ENCODE measurements around the gene CETP.
"Not testable (repeated sequence)": the region's sequence is repeated elsewhere in the genome, so short reads cannot be mapped to it uniquely, and the experiment has no call there.

The CETP gene

GRCh38 chr16:56961851-56962281 lies at the start of gene CETP:
TSS of gene CETP (plus strand) at chr16:56961950. CDS start at chr16:56961980, 30 bp downstream.
- no peak for DNase-seq

DNA sequence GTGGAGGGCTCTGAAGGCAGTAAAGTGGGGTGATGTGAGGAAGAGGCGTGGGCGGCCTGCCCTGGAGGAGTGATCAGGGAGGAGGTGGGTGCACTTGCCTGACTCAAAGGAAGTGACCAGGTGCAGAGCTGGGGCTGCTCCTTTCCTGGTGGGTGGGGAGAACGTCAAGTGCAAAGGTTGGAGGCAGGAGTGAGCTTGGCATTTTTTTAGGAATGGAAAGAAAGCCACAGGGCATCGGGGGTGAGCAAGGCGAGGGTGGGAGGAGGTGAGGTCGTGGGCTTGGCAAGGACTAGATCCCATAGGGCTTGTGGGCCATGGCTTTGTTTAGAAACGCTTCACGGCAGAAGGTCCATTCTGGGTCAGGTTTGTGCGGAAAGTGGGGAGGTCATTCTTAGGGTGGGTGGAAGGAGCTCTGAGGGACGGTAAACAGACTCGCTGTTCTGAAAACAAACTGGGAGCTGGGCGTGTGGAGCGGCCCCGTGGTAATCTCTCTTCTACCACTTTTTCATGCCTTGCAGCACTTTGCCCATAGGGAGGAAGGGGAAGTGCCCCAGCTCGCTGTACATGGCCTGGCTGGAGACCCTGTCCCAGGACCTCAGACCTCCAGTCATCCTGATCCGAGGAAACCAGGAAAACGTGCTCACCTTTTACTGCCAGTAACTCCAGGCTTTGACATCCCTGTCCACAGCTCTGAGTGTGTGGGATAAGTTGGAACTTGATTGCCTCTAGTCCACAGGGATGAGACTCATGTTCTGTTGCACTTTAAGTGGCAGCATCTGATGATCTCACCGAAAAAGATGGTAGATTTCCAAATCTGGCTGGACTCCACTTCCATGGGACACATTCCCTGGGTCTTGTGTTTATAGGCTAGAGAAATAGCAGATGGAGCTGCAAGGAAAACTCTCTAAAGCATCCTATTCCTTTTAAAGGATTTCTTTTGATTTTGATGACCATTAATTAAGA lies 48.7 kb upstream of the CETP start:
- peak; percentile 34 for DNase-seq

DNA sequence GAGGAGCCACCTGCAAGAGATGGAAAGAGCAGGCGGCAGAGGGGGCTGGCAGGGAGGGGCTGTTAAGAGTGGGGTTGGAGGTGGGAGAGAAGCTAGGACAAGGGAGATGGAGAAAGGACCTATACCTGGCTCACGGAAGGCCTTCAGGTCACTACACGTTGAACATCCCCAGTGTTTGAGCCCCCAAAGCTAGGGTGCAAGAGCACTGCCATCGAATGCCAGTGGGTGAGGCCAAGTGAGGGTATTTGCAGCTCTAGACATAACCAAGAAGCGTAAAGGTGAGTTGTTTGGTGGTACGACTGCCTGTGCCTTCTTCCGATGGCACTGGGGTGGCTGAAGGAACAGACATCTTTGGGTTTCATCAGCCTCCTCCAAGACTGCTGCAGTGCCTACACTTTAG lies 46.9 kb upstream of the CETP start:
- DNase-seq = no peak

DNA sequence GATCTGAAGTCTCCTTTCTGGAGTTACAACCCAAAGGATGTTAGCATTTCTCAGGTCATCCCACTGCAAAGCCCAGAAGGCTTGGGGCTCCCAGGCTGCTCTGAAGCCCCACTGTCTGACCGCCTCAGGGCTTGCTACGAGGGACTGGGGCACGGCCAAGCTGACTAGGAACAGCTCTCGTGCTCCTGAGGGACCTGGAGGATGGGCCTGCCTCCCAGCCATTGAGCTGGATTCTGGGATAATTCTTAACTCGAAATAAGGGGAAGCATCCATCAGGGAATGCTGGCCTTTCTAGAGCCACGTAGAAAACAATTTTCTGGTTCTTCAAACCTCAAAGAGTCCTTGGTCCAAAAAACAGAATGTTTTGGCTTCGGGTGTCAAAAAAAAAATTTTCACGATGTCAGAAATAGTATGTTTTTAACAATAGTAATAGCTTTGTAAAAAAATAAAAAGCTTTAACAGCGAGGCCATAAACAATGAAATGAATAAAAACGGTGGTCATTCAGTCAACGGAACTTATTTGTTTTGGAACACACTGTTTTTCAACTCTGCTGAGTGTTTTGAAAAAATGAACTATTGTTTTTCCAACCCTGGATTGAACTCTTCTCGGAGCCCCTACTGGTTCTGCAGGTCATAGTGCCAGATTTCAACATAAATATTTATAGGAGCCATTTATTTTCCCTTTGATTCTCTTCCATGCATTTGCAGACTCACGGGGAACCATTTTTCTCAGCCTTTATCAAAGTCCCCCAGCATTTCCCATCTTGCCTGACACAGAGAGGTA lies 46.2 kb upstream of the CETP start:
- DNase-seq = no peak

- peak; percentile 80 for DNase-seq
These were observed 45.0 kb upstream of the CETP start for GRCh38 chr16:56916571-56917403.

GRCh38 chr16:56918467-56919012 lies 43.2 kb upstream of the CETP start:
- no peak for DNase-seq

DNA sequence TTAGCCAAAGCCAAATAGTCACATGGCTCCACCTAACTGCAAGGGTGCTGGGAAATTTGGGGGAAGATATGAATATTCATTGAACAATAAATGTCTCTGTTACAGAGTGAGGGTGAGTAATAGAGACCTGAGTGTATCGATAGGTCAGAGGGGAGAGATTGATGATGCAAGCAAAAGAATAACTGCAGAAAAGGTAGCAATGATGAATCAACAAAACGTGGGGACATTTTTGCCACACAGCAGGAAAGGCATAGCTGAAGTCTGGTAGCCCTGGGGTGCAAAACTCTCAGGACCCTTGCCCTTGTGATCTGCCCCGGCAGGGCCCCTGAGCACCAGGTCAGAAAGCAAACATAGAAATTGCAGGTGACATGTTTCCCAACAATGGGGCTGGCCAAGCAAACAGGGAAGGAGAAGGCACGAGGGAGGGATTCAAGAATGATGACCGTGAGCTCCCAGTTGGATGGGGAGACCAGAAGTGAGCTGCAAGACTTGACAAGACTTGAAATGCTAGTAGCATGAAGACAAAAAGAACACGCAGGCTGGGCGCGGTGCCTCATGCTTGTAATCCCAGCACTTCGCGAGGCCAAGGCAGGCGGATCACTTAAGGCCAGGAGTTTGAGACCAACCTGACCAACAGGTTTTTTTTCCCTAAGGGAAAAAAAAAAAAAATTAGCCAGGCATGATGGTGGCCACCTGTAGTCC lies 42.5 kb upstream of the CETP start:
- DNase-seq = no peak

- no peak for DNase-seq
These were observed 40.2 kb upstream of the CETP start for GRCh38 chr16:56921571-56921970.

- no peak for DNase-seq
These were observed 38.2 kb upstream of the CETP start for GRCh38 chr16:56923481-56924091.

GRCh38 chr16:56927471-56927870 lies 34.3 kb upstream of the CETP start:
- DNase-seq = no peak

DNA sequence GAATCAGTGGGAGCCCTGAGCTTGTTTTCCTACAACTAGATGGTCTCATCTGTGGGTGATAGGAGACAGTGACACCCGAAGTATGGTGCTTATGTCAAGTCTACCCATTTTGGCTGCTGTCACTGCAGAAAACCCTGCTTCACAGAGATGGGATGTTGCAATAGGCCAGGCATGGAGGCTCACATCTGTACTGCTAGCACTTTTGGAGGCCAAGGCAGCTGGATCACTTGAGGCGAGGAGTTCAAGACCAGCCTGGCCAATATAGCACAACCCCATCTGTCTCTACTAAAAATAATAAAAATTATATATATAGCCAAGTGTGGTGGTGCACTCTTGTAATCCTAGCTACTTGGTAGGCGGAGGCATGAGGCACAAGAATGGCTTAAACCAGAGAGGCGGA lies 32.1 kb upstream of the CETP start:
- no peak for DNase-seq

DNA sequence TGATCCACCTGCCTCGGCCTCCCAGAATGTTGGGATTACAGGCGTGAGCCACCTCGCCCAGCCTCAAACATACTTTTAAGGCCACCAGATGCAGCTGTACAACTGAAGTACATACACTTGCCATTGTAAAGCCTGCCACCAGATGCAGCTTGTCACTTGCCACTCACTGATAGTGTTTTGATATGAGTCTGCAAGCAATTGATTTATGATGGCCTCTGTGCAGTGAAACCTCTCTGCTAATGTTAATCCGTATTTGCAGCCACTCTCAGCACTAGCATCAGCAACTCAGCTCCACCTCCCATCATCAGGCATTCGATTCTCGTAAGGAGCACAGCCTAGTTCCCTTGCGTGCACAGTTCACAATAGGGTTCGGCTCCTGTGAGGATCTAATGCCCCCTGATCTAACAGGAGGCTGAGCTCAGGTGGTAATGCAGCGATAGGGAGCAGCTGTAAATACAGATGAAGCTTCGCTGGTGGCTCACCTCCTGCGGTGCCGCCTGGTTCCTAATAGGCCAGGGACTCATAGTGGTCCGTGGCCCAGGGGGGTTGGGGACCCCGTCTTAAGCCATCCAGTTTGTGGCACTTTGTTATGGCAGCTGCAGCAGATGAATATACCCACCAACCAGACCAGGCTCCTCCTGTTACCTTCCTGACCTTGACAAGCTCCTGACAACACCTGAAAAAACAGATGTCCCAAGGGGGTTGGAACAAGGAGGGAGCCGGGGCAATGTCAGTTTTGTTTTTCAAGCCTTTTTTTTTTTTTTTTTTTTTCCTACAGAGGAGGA lies 31.1 kb upstream of the CETP start:
- DNase-seq = no peak

DNA sequence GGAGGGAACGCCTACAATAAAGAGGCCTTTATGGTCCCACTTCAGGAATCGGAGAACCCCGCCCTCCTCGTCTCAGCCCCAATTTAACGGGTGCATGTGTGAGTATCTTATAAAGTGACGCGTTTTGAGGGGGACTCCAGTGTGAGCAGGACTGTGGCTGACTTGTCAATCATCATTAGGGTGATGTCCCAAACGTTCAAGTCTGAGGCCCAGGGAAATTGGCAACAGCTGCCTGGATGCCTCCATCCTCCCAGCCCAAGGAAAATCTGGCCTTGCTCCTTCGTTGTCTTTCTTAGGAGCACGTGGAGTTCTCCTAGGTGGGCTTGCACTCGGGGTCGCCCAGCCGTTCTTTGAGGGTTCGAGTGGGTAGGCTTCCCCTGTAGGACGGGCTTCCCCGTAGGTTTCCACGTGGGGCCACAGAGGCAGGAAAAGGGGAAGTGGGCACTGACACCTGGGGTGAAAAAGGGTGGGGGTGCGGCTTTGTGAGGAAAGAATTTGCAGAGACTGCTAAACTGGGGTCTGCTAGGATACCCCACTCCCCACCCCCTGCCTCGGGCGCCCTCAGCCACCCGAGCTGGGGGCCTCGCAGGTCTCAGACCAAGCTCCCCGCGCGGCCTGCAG lies 30.4 kb upstream of the CETP start:
- DNase-seq = no peak

GRCh38 chr16:56931892-56932720 lies 29.6 kb upstream of the CETP start, which contains the start of gene HERPUD1:
TSS of gene HERPUD1 (plus strand) at chr16:56932142. CDS start at chr16:56932245, 103 bp downstream.
- peak; percentile 100 for DNase-seq

GRCh38 chr16:56932721-56933619 lies 28.8 kb upstream of the CETP start:
- DNase-seq = peak; percentile 91

DNA sequence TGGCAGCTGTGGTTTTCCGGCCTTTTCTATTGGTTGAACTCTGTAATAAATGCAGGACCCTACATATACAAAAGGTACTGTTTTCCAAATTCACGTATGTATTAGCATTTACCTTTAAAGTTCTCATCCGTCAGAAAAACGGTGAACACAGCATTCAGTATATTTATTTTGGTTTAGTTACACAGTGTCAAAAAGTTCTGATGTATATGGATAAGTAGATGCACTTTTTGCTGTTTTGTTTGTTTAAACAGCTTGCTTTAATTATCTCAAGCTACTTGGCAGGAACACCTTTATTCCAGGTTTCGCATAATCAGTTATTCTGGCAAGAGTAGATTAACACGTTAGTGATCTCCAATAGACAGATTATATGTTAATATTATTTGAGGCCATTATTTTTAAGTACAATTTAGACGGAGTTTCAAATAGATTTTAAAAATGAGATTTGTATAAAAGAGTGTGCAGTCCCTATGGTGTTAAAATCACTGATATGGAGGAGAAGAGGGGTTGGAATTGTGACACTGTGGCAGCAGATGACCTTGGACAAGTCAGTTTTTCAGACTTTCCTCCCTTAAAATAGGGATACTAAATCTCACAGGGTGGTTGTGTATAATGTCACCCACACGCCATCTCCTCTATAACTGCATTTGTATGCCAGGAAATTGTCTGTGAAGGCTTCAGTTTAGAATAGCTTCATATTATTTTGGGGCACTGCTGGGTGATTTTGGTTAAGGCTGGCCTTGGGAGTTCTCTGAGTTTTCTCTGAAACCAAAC lies 27.7 kb upstream of the CETP start:
- DNase-seq = no peak

DNA sequence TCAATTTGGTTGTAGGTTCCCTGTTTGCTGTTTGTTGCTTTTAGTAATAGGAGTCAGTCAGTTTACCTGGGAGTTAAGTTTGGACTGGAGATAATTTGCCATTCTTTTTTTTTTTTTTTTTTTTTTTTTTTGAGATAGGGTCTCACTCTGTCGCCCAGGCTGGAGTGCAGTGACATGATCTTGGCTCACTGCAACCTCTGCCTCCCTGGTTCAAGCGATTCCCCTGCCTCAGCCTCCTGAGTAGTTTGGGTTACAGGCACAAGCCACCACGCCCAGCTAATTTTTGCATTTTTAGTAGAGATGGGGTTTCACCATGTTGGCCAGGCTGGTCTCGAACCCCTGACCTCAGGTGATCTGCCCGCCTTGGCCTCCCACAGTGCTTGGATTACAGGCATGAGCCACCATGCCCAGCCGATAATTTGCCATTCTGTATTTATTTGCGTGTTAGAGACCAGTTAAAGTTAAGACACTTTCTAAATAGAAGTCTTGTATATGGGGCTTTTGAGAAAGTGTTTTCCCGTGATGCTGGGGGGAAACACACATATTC lies 27.1 kb upstream of the CETP start:
- DNase-seq = not testable (repeated sequence)

Measured in suppressor macrophage treated with lipopolysaccharide for 4 hours (primary cell).